SK-N-MC (cell line): Measurements from ENCODE around the gene TP53AIP1.

Experiments used
- DNase-seq: peaks from one replicate; pipeline ENCODE4 v3.0.0-alpha.2; 2011; ENCODE audit warnings: low read depth, low spot score
- H3K27ac ChIP-seq: fragments of 200-600 bp; sonication (generic); 2 replicates; pipeline ENCODE4 v1.5.1; 2016; ENCODE audit warnings: mixed run types
- H3K36me3 ChIP-seq: fragments of 200-600 bp; sonication (generic); 2 replicates; pipeline ENCODE4 v1.6.1; 2017; ENCODE audit warnings: antibody characterized with exemption, low read length, mixed read lengths; ENCODE audit not compliant: insufficient read depth
- H3K4me3 ChIP-seq: fragments of 200-600 bp; sonication (generic); 2 replicates; pipeline ENCODE4 v1.5.1; 2016
- H3K9ac ChIP-seq: fragments of 200-600 bp; sonication (generic); 2 replicates; pipeline ENCODE4 v1.8.0; 2017; ENCODE audit warnings: mixed run types, mixed read lengths; ENCODE audit not compliant: insufficient read length
- H3K9me3 ChIP-seq: fragments of 200-600 bp; sonication (generic); 2 replicates; pipeline ENCODE4 v1.6.1; 2017; ENCODE audit warnings: low read depth, mild to moderate bottlenecking, antibody characterized with exemption, low read length, moderate library complexity, mixed read lengths
- EZH2 ChIP-seq: fragments of 200-600 bp; sonication (generic); IDR thresholded peaks from one replicate; pipeline ENCODE4 v1.6.1; 2017; ENCODE audit warnings: antibody characterized with exemption
- FOXP2 ChIP-seq: optimal IDR thresholded peaks from 2 replicates; pipeline ENCODE3; 2011; ENCODE audit warnings: mild to moderate bottlenecking, moderate library complexity; ENCODE audit not compliant: insufficient read depth; ENCODE audit errors: extremely low read length, control extremely low read depth
- POLR2AphosphoS5 ChIP-seq: IDR thresholded peaks from 2 replicates; pipeline ENCODE4 v1.6.1; 2012; ENCODE audit warnings: mild to moderate bottlenecking, low read depth, low read length, borderline replicate concordance

The TP53AIP1 gene

DNA sequence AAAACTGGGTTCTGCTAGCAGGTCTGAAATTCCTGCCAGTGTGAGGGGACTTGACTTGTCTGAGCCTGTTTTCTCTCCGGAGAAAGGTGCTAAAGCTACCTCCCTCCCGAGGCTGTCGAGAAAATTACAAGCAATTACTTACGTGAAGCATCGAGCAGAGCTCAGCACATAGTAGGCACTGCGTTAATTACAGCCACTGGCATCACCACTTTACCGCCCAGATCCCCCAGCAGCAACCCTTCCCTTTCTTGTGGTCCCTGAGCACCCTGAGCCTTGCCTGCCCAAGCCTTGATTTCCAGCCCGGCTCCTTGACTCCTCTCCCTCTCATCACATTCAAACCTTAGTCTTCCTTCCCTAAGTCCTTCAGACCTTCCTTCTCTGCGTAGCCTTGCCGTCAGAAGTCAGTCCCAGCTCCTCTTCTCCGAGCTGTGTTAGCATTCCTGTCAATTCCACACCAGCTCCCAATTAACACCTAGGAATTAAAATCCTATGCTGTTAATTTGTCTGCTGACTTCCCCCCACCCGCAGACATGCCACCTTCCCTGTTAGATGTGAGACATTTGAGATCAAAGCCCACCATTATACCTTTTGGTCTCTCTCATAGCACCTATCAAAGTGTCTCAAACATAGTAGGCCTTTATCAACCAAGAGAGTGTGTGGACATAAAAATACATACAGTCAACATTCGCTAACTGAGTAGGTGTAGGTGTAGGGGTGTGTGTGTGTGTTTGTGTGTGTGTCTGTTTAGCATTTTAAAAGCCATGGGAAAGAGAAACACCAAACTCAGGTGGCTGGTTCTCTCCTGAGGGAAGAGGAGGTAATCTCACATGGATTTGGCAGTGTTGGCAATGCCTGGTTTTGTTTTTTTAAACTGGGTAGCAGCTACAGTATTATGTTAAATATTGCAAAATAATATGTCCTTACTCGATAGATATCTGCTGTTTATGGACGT is 54.4 kb downstream of the TP53AIP1 start:
- Histone ChIP-seq H3K36me3 (no peaks in the 10 kb centered on the region), H3K9me3 (no peaks in the 10 kb centered on the region), H3K9ac (no peak overlapping the region), H3K4me3 (no peak overlapping the region), H3K27ac (no peak overlapping the region)
- DNase-seq, result no peak
- TF ChIP-seq POLR2AphosphoS5 (no peak), EZH2 (no peak), FOXP2 (no peak)

DNA sequence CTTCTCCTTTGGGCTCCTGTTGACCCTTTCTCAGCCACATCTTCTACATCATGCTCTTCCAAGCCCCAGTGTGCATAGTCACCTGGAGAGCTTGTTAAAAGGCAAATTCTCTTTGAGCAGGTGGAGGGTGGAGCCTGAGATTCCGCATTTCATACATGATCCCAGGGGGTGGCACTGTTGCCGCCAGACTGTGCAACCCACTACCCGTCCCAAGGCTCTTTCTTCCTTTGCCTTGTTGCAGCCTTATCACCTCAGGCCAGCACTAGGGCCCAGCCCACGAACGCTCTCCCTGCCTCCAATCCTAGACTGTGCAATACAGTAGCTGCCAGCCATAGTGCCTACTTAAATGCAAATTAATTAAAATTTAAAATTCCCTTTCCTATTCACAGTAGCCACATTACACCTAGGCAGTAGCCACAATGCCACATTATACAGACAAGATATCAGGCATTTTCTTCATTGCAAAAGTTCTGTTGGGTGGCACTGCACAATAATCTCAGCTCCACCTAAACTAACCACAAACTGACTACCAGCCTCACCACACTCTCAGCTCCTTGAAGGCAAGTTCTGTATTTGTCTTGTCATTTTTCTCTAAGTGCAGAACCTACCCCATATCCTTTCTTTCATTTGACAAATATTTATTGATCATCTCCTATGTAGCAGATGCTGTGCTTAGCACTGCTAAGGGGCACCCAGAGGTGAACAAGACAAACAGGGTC is 56.1 kb downstream of the TP53AIP1 start:
- Histone ChIP-seq H3K9me3 (no peaks in the 10 kb centered on the region), H3K36me3 (no peaks in the 10 kb centered on the region), H3K27ac (no peak overlapping the region), H3K9ac (no peak overlapping the region), H3K4me3 (no peak overlapping the region)
- no peak for DNase-seq
- TF ChIP-seq POLR2AphosphoS5 (no peak), FOXP2 (no peak), EZH2 (no peak)
